Measurements from ENCODE around the gene EIF1. TPM values are rescaled to one million over a fixed set of nuclear protein-coding genes. Genes with fewer than 3 reads are reported as not detected.
"Not testable (repeated sequence)": the region's sequence is repeated elsewhere in the genome, so short reads cannot be mapped to it uniquely, and the experiment has no call there.

EIF1 gene
- total and polyA plus RNA-seq, 4 donors = 56.5 to 755 (median 159) TPM

DNA sequence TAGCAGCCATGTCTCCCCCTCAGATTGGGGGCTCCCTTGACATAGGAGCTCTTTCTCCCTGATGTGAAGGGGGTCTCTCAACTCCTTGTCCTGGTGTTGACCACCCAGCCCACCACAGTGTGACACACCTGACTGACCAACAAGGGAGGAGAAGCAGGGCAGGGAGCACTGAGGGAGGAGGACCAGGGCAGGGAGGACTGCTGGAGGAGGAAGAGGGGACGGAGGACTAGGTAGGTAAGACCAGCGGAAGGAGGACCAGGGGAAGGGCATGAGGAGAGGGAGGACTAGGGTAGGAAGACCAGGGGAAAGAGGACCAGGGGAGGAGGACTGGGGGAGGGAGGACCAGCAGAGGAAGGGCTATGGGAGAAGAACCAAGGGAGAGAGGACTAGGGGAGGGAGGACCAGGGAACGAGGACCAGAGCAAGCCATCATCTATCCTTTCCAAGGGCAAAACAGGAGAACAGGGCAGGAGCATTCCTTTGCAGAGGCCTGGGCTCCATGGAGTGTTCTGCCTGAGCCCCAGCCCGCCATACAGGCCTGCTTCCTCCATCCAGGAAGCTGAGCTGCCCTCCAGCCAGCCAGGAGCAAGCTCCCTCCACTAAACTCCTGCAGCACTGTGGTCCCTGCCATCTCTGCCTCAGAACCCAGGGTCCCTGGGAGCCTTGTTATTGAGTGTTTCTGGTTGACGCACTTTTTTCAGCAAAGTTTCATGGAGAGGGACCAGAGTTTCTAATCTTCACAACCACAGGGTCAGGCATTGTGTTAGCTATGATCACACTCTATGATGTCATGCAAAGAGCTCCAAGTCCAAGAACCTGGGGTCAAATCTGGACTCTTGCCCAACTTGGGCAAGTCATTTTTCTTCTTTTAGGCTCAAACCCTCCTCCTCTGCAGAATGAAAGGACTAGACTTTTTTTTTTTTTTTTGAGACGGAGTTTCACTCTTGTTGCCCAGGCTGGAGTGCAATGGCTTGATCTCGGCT lies 48.9 kb upstream of the EIF1 start:
- 93% methylated on average over 7 of the region's 7 CpGs for WGBS
- Histone ChIP-seq H3K27me3 (ENCODE audit: control insufficient read depth in 4 of 4, insufficient read depth in 4 of 4, low read length in 3 of 4) (no peaks in the 10 kb centered on the region), H3K4me1 (ENCODE audit: control insufficient read depth in 4 of 4, insufficient read depth in 4 of 4, low read length in 3 of 4) (no peaks in the 10 kb centered on the region), H3K36me3 (ENCODE audit: control insufficient read depth in 4 of 4, insufficient read depth in 3 of 4, low read depth in 1 of 4, low read length in 3 of 4) (no peaks in the 10 kb centered on the region), H3K9ac (ENCODE audit: low read depth in 1 of 2, low read length in 2 of 2) (no peak overlapping the region), H3K9me3 (ENCODE audit: control insufficient read depth in 4 of 4, low read length in 3 of 4) (no peaks in the 10 kb centered on the region), H3K27ac (ENCODE audit: low read depth in 1 of 2, low read length in 2 of 2) (no peak overlapping the region), H3K4me3 (ENCODE audit: low read depth in 1 of 3, low read length in 3 of 3) (no peak overlapping the region)
- no peak for DNase-seq (ENCODE audit: low spot score)
- TF ChIP-seq JUND (IDR thresholded peaks at IDR 0.05) (no peak), HNF4A (conservative IDR thresholded peaks at IDR 0.05) (no peak), FOXA2 (IDR thresholded peaks at IDR 0.05) (no peak), NR2F2 (IDR thresholded peaks at IDR 0.05) (no peak), YY1 (IDR thresholded peaks at IDR 0.05) (no peak), GABPA (IDR thresholded peaks at IDR 0.05 in 1 of 2, conservative IDR thresholded peaks at IDR 0.05 in 1 of 2) (no peak)
- TF ChIP-seq, protein P1, sequence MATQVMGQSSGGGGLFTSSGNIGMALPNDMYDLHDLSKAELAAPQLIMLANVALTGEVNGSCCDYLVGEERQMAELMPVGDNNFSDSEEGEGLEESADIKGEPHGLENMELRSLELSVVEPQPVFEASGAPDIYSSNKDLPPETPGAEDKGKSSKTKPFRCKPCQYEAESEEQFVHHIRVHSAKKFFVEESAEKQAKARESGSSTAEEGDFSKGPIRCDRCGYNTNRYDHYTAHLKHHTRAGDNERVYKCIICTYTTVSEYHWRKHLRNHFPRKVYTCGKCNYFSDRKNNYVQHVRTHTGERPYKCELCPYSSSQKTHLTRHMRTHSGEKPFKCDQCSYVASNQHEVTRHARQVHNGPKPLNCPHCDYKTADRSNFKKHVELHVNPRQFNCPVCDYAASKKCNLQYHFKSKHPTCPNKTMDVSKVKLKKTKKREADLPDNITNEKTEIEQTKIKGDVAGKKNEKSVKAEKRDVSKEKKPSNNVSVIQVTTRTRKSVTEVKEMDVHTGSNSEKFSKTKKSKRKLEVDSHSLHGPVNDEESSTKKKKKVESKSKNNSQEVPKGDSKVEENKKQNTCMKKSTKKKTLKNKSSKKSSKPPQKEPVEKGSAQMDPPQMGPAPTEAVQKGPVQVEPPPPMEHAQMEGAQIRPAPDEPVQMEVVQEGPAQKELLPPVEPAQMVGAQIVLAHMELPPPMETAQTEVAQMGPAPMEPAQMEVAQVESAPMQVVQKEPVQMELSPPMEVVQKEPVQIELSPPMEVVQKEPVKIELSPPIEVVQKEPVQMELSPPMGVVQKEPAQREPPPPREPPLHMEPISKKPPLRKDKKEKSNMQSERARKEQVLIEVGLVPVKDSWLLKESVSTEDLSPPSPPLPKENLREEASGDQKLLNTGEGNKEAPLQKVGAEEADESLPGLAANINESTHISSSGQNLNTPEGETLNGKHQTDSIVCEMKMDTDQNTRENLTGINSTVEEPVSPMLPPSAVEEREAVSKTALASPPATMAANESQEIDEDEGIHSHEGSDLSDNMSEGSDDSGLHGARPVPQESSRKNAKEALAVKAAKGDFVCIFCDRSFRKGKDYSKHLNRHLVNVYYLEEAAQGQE (IDR thresholded peaks at IDR 0.05) = no peak

DNA sequence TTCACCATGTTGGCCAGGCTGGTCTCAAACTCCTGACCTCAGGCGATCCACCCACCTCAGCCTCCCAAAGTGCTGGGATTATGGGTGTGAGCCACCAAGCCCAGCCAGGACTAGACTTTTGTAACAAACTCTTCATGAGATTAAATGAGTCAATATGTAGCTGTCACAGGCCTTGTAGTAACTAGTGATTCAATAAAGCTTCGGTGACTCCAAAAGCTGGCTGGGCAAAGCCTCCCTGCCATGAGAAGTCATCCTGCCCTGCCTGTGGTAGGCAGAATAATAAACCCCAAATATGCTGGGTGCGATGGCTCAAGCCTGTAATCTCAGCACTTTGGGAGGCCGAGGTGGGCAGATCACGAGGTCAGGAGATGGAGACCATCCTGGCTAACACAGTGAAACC lies 48.1 kb upstream of the EIF1 start:
- H3K9me3 ChIP-seq (ENCODE audit: control insufficient read depth in 4 of 4, low read length in 3 of 4); H3K4me3 ChIP-seq (ENCODE audit: low read depth in 1 of 3, low read length in 3 of 3); H3K4me1 ChIP-seq (ENCODE audit: control insufficient read depth in 4 of 4, insufficient read depth in 4 of 4, low read length in 3 of 4); H3K27ac ChIP-seq (ENCODE audit: low read depth in 1 of 2, low read length in 2 of 2); H3K27me3 ChIP-seq (ENCODE audit: control insufficient read depth in 4 of 4, insufficient read depth in 4 of 4, low read length in 3 of 4); H3K9ac ChIP-seq (ENCODE audit: low read depth in 1 of 2, low read length in 2 of 2); H3K36me3 ChIP-seq (ENCODE audit: control insufficient read depth in 4 of 4, insufficient read depth in 3 of 4, low read depth in 1 of 4, low read length in 3 of 4); DNase-seq (ENCODE audit: low spot score): not testable (repeated sequence)
- WGBS = 98% methylated on average over 5 of the region's 5 CpGs

DNA sequence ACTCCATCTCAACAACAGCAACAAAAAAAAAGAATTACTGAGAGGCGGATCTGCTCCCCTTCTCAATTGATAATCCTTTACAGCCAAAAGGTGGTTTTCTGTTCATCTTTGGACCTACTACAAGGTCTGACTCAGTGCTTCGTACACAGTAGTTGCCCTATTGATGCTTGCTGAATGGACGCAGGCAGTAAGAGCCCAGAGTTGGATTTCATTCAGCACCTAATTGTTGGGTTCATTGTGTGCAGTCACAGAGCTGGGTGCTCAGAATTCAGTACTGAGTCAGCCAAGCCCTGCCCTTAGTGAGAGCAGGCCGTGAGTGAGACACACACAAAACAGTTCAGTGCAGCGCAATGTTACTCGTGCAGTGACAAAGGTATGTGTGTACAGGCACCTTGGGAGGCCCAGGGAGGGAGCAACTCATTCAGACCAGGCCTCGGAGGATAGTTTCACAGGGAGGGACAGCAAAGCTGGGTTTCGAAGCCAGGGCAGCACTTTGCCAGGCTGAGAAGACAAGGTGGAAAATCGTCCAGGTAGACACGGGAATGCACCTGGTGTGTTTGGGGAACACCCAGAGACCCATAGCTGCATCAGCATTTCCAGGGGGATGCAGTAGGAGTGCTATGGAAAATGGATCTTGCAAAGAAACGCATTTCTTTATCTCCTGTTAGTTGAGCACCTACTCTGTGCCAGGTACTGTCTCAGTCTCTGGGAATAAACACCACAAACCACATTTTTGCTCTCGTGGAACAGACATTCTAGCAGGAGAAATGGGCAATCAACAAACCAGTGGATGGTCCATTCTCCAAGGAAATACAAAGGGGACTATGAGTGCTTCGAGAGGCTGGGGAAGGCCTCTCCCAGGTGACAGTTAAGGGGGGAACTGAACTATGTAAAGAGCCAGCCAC lies 46.2 kb upstream of the EIF1 start:
- no peak for DNase-seq (ENCODE audit: low spot score)

More for the DNA sequence above, 46.2 kb upstream of the EIF1 start:
- WGBS = 85% methylated on average over 13 of the region's 13 CpGs
- Histone ChIP-seq H3K9ac (ENCODE audit: low read depth in 1 of 2, low read length in 2 of 2) (no peak overlapping the region), H3K9me3 (ENCODE audit: control insufficient read depth in 4 of 4, low read length in 3 of 4) (no peaks in the 10 kb centered on the region), H3K4me3 (ENCODE audit: low read depth in 1 of 3, low read length in 3 of 3) (no peak overlapping the region), H3K27me3 (ENCODE audit: control insufficient read depth in 4 of 4, insufficient read depth in 4 of 4, low read length in 3 of 4) (no peaks in the 10 kb centered on the region), H3K4me1 (ENCODE audit: control insufficient read depth in 4 of 4, insufficient read depth in 4 of 4, low read length in 3 of 4) (peaks cover 0 to 2% (median 0%) of the 10 kb centered on the region in 4 donors), H3K27ac (ENCODE audit: low read depth in 1 of 2, low read length in 2 of 2) (no peak overlapping the region), H3K36me3 (ENCODE audit: control insufficient read depth in 4 of 4, insufficient read depth in 3 of 4, low read depth in 1 of 4, low read length in 3 of 4) (no peaks in the 10 kb centered on the region)
- TF ChIP-seq RXRA (IDR thresholded peaks at IDR 0.05) (no peak), GABPA (IDR thresholded peaks at IDR 0.05 in 1 of 2, conservative IDR thresholded peaks at IDR 0.05 in 1 of 2) (no peak), JUND (IDR thresholded peaks at IDR 0.05) (no peak)
- TF ChIP-seq, protein P2, sequence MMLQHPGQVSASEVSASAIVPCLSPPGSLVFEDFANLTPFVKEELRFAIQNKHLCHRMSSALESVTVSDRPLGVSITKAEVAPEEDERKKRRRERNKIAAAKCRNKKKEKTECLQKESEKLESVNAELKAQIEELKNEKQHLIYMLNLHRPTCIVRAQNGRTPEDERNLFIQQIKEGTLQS (IDR thresholded peaks at IDR 0.05) = no peak
- TF ChIP-seq, protein P3, sequence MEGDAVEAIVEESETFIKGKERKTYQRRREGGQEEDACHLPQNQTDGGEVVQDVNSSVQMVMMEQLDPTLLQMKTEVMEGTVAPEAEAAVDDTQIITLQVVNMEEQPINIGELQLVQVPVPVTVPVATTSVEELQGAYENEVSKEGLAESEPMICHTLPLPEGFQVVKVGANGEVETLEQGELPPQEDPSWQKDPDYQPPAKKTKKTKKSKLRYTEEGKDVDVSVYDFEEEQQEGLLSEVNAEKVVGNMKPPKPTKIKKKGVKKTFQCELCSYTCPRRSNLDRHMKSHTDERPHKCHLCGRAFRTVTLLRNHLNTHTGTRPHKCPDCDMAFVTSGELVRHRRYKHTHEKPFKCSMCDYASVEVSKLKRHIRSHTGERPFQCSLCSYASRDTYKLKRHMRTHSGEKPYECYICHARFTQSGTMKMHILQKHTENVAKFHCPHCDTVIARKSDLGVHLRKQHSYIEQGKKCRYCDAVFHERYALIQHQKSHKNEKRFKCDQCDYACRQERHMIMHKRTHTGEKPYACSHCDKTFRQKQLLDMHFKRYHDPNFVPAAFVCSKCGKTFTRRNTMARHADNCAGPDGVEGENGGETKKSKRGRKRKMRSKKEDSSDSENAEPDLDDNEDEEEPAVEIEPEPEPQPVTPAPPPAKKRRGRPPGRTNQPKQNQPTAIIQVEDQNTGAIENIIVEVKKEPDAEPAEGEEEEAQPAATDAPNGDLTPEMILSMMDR (IDR thresholded peaks at IDR 0.05; ENCODE audit: low read depth, low read length, missing input control) = no peak
